ENCODE data around the gene HOXA3. TPM values are rescaled to one million over a fixed set of nuclear protein-coding genes. Genes with fewer than 3 reads are reported as not detected.

Gene HOXA3
- total RNA-seq, 1 donor from 2014 or later = not detected

GRCh38 chr7:27189997-27190748, 37.8 kb upstream of the HOXA3 start:
- intact Hi-C loops (cut with micrococcal nuclease) = loop anchor here (2.0 kb wide), 1 partner anchor 17 kb away; no protein-coding TSS in a partner anchor

GRCh38 chr7:27189295-27189996, 37.1 kb upstream of the HOXA3 start:
- intact Hi-C loops (cut with micrococcal nuclease) = loop anchor here (2.0 kb wide), 1 partner anchor 17 kb away; no protein-coding TSS in a partner anchor

- intact Hi-C loops (cut with micrococcal nuclease) = loop anchor here (2.0 kb wide), 1 partner anchor 18 kb away; no protein-coding TSS in a partner anchor
Observed at GRCh38 chr7:27188386-27189294, 36.3 kb upstream of the HOXA3 start.

GRCh38 chr7:27187475-27188385, 35.3 kb upstream of the HOXA3 start:
- intact Hi-C loops (cut with micrococcal nuclease) = loop anchor here (2.0 kb wide), 1 partner anchor 19 kb away; no protein-coding TSS in a partner anchor

GRCh38 chr7:27186668-27187474, 34.5 kb upstream of the HOXA3 start:
- intact Hi-C loops (cut with micrococcal nuclease) = no loop called here

- intact Hi-C loops (cut with micrococcal nuclease) = loop anchor here (2.0 kb wide), 1 partner anchor 17 kb away; no protein-coding TSS in a partner anchor
Observed at GRCh38 chr7:27185854-27186667, 33.7 kb upstream of the HOXA3 start.

GRCh38 chr7:27185013-27185853, 32.9 kb upstream of the HOXA3 start, which contains the start of gene HOXA11:
Gene HOXA11 (minus strand): TSS chr7:27185232. CDS start chr7:27185144, 88 bp downstream.
- intact Hi-C loops (cut with micrococcal nuclease) = loop anchor here (2.0 kb wide), 1 partner anchor 16 kb away; no protein-coding TSS in a partner anchor

- intact Hi-C loops (cut with micrococcal nuclease) = loop anchor here (2.0 kb wide), 1 partner anchor 16 kb away; no protein-coding TSS in a partner anchor
Observed at GRCh38 chr7:27184337-27185012, 32.1 kb upstream of the HOXA3 start.

- intact Hi-C loops (cut with micrococcal nuclease) = loop anchor here (2.0 kb wide), 1 partner anchor 15 kb away; no protein-coding TSS in a partner anchor
Observed at GRCh38 chr7:27183682-27184336, 31.4 kb upstream of the HOXA3 start.

- intact Hi-C loops (cut with micrococcal nuclease) = no loop called here
Observed at GRCh38 chr7:27182861-27183681, 30.7 kb upstream of the HOXA3 start.

- intact Hi-C loops (cut with micrococcal nuclease) = no loop called here
Observed at GRCh38 chr7:27182285-27182841, 30.0 kb upstream of the HOXA3 start.

- intact Hi-C loops (cut with micrococcal nuclease) = no loop called here
Observed at GRCh38 chr7:27181795-27182275, 29.5 kb upstream of the HOXA3 start.

GRCh38 chr7:27180431-27181420, 28.3 kb upstream of the HOXA3 start:
- intact Hi-C loops (cut with micrococcal nuclease) = no loop called here

Data from T-helper 1 cell treated with Interleukin-12 subunit alpha and Interleukin-12 subunit beta and Interleukin-4 antibody, amounts not matched to agents 30 ng/mL and 1 ng/mL, for 36 hours (primary cell).